HepG2 (cell line): ENCODE results near the gene XPO1. TPM values are rescaled to one million over a fixed set of nuclear protein-coding genes. Genes with fewer than 3 reads are reported as not detected.
A peak's percentile ranks its signal among the peaks of the same experiment; 100 is the strongest.
"Not testable (repeated sequence)": the region's sequence is repeated elsewhere in the genome, so short reads cannot be mapped to it uniquely, and the experiment has no call there.

Source experiments
- ATAC-seq: fragments of 200-7000 bp; cut with Tn5 transposase; 3 replicates; pipeline ENCODE4 v1.9.1; 2020; ENCODE audit warnings: mild to moderate bottlenecking, moderate library complexity
- BruUV-seq: library from RNA; stranded (reverse); fragments of 400-500 nt; replicated peaks from 2 replicates; lab custom pipeline; 2021; lab: Mats Ljungman, UMichigan
- CTCF ChIA-PET: fragments of 300-600 bp; formaldehyde crosslinking; extraction: SDS; loops from one replicate; lab custom pipeline; 2021; ENCODE audit warnings: low total read pairs, inconsistent platforms, low intra/inter-chr PET ratio; lab: Yijun Ruan, JAX
- POLR2A ChIA-PET: fragments of 350-600 bp; sonication (Branson Sonifier 250); formaldehyde crosslinking; loops from one replicate; lab custom pipeline; 2020; ENCODE audit warnings: antibody characterized with exemption, inconsistent platforms; lab: Yijun Ruan, JAX
- DNase-seq: peaks from one replicate; pipeline ENCODE4 v3.0.0-alpha.2; 2015; ENCODE audit warnings: low spot score
- FAIRE-seq: peaks from 3 replicates; lab custom pipeline; 2011; peaks lifted over from hg19 to GRCh38; lab: Jason Lieb, UNC
- H2AFZ ChIP-seq: one replicate; pipeline ENCODE4 v1.6.1; 2011; ENCODE audit warnings: low read length, inconsistent platforms
- H3K27ac ChIP-seq: fragments of 300-600 bp; 3 replicates; pipeline ENCODE4 v1.8.0; 2011; ENCODE audit warnings: mixed run types, mild to moderate bottlenecking, mixed read lengths, low read length, inconsistent platforms; ENCODE audit not compliant: insufficient read depth; ENCODE audit errors: extremely low read length
- H3K27me3 ChIP-seq, 2 experiments: fragments of 200-600 bp in 1 of 2; 2 replicates in 1 of 2; 3 replicates in 1 of 2; pipeline versions ENCODE4 v1.6.0 to v1.8.0; 2011; ENCODE audit warnings: low read length in 2 of 2, mild to moderate bottlenecking in 2 of 2, moderate library complexity in 2 of 2, inconsistent platforms in 1 of 2; ENCODE audit not compliant: insufficient read depth in 2 of 2, control insufficient read depth in 1 of 2
- H3K36me3 ChIP-seq, 2 experiments: fragments of 200-600 bp in 1 of 2; replicated peaks in 1 of 2; 2 replicates in 1 of 2; 3 replicates in 1 of 2; pipeline versions ENCODE4 v1.5.1 to v1.8.0; 2011; ENCODE audit warnings: low read length in 2 of 2, inconsistent platforms in 1 of 2; ENCODE audit not compliant: insufficient read depth in 2 of 2, control insufficient read depth in 1 of 2
- H3K4me1 ChIP-seq: 2 replicates; pipeline ENCODE4 v1.5.1; 2012; ENCODE audit warnings: low read length, inconsistent platforms; ENCODE audit not compliant: insufficient read depth
- H3K4me2 ChIP-seq: 2 replicates; pipeline ENCODE4 v1.6.0; 2011; ENCODE audit warnings: low read depth, low read length, inconsistent platforms
- H3K4me3 ChIP-seq, 3 experiments: fragments of 200-600 bp in 1 of 3; sonication (generic), shearing (Covaris generic) in 1 of 3; replicated peaks in 1 of 3; 2 replicates each; pipeline ENCODE4 v1.5.1; 2011 to 2016; ENCODE audit warnings: low read length in 3 of 3, inconsistent platforms in 2 of 3, low read depth in 2 of 3, mild to moderate bottlenecking in 2 of 3, control low read depth in 1 of 3, mixed read lengths in 1 of 3; ENCODE audit not compliant: insufficient read depth in 1 of 3
- H3K79me2 ChIP-seq: one replicate; pipeline ENCODE4 v1.6.1; 2011; ENCODE audit warnings: low read length, inconsistent platforms; ENCODE audit not compliant: insufficient read depth
- H3K9ac ChIP-seq: 2 replicates; pipeline ENCODE4 v1.6.0; 2011; ENCODE audit warnings: mild to moderate bottlenecking, low read depth, low read length, inconsistent platforms; ENCODE audit not compliant: insufficient read depth
- H3K9me3 ChIP-seq: 2 replicates; pipeline ENCODE4 v1.5.1; 2012; ENCODE audit warnings: mild to moderate bottlenecking, low read length
- H4K20me1 ChIP-seq: 2 replicates; pipeline ENCODE4 v1.6.0; 2011; ENCODE audit warnings: inconsistent platforms, mild to moderate bottlenecking, low read length, moderate library complexity; ENCODE audit not compliant: insufficient read depth
- CREBL2 ChIP-seq: sonication (generic); formaldehyde crosslinking; IDR thresholded peaks from 2 replicates; pipeline ENCODE4 v1.8.1; 2023; ENCODE audit warnings: missing genetic modification reagents, mild to moderate bottlenecking, borderline replicate concordance
- EEA1 ChIP-seq: sonication (generic); formaldehyde crosslinking; IDR thresholded peaks from 2 replicates; pipeline ENCODE4 v1.5.1; 2020; ENCODE audit warnings: mild to moderate bottlenecking, missing genetic modification reagents, borderline replicate concordance
- KLF12 ChIP-seq: sonication (generic); formaldehyde crosslinking; IDR thresholded peaks from 2 replicates; pipeline ENCODE4 v1.4.0; 2020; ENCODE audit warnings: missing genetic modification reagents, borderline replicate concordance
- KLF16 ChIP-seq, 2 experiments: sonication (generic) in 1 of 2; formaldehyde crosslinking in 1 of 2; IDR thresholded peaks; 2 replicates each; pipeline versions ENCODE4 v1.6.1 to v1.8.0; 2016 to 2023; ENCODE audit warnings: missing genetic modification reagents in 2 of 2, missing compliant biosample characterization in 1 of 2
- ONECUT2 ChIP-seq: sonication (generic); formaldehyde crosslinking; IDR thresholded peaks from 2 replicates; pipeline ENCODE4 v1.4.0; 2020; ENCODE audit warnings: missing genetic modification reagents
- RBM22 ChIP-seq: fragments of 200-400 bp; formaldehyde crosslinking; optimal IDR thresholded peaks from 2 replicates; pipeline ENCODE3; 2017; ENCODE audit warnings: mild to moderate bottlenecking, low read length, moderate library complexity
- TIGD3 ChIP-seq: sonication (generic); formaldehyde crosslinking; IDR thresholded peaks from 2 replicates; pipeline ENCODE4 v1.5.1; 2020; ENCODE audit warnings: mild to moderate bottlenecking, missing genetic modification reagents, borderline replicate concordance
- ZFP62 ChIP-seq: sonication (generic); formaldehyde crosslinking; IDR thresholded peaks from 2 replicates; pipeline ENCODE4 v1.4.0; 2020; ENCODE audit warnings: missing genetic modification reagents
- ZNF598 ChIP-seq: sonication (generic); formaldehyde crosslinking; IDR thresholded peaks from 2 replicates; pipeline ENCODE4 v1.5.1; 2020; ENCODE audit warnings: mild to moderate bottlenecking, missing genetic modification reagents, borderline replicate concordance
- ZSCAN20 ChIP-seq: sonication (generic); formaldehyde crosslinking; IDR thresholded peaks from 2 replicates; pipeline ENCODE4 v1.4.0; 2020; ENCODE audit warnings: missing genetic modification reagents, mild to moderate bottlenecking, borderline replicate concordance
- WGBS: methylation state at CpG from one replicate; pipeline ENCODE4 v1.1.6; 2017; ENCODE audit warnings: low lambda C conversion rate; 5-methylcytosine and 5-hydroxymethylcytosine counted together
- in situ Hi-C: cut with HindIII; loops from 2 replicates; pipeline ENCODE4 v1.10.0; 2017; ENCODE audit warnings: low pct_unique_long_range_greater_than_20kb; ENCODE audit not compliant: extremely low pct_ligation_motif_present
- intact Hi-C: fragments of 100-400 bp; cut with micrococcal nuclease; formaldehyde crosslinking; loops from one replicate; pipeline ENCODE4 v1.10.0; 2022; ENCODE audit not compliant: unreplicated experiment
- polyA plus RNA-seq, 8 experiments: library from polyadenylated mRNA; depleted of rRNA in 3 of 8; stranded (reverse) in 7 of 8; unstranded in 1 of 8; fragments of >200 nt; fragmentation: Illumina TruSeq in 4 of 8; extraction: Trizol in 4 of 8; gene quantifications; 2 replicates each; pipeline versions ENCODE4 v1.2.1 to v1.2.3, GENCODE V29; 2011 to 2016; ENCODE audit warnings: low read depth in 4 of 8, missing spikeins in 1 of 8, mixed read lengths in 1 of 8; ENCODE audit not compliant: insufficient read depth in 1 of 8
- total RNA-seq, 5 experiments: library from RNA; depleted of rRNA; stranded (reverse); fragments of >200 nt; fragmentation: Illumina TruSeq; extraction: Trizol; gene quantifications; 2 replicates each; pipeline ENCODE4 v1.2.3, GENCODE V29; 2016; ENCODE audit warnings: low read depth in 1 of 5
- TF ChIP-seq, protein P1 (sequence below): sonication (generic); formaldehyde crosslinking; IDR thresholded peaks from 2 replicates; pipeline ENCODE4 v1.5.0; 2020; ENCODE audit warnings: mild to moderate bottlenecking, missing genetic modification reagents
- TF ChIP-seq, protein P2 (sequence below): sonication (generic); formaldehyde crosslinking; IDR thresholded peaks from 2 replicates; pipeline ENCODE4 v1.8.0; 2022; ENCODE audit warnings: mild to moderate bottlenecking, missing genetic modification reagents

Gene XPO1
- total and polyA plus RNA-seq, 2 of the 13 experiments (the other 11 are each of a cell fraction or from before 2014, with no cell fraction given), result 67.4 to 212 TPM

GRCh38 chr2:61538200-61538919 lies at the start of gene XPO1 (continued):
- no peak for TF ChIP-seq ZNF598 (CRISPR knock-in tag)
- TF ChIP-seq ZFP62, result no peak
- 0 out of 4 replicates have a peak, but pooled peaks of 1 of the 2 experiments have one; percentile 38 for TF ChIP-seq KLF16 (CRISPR knock-in tag; IDR thresholded peaks at IDR 0.05)
- TF ChIP-seq KLF12, result peak; percentile 94

DNA sequence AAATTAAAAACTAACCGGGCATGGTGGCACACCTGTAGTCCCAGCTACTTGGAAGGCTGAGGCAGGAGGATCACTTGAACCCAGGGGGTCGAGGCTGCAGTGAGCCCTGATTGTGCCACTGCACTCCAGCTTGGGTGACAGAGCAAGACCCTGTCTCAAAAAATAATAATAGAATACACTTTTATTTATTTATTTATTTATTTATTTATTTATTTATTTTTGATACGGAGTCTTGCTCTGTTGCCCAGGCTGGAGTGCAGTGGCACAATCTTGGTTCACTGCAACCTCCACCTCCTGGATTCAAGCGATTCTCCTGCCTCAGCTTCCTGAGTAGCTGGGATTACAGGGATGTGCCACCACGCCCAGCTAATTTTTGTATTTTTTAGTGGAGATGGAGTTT lies 48.8 kb upstream of the XPO1 start:
- ATAC-seq, intact Hi-C loops, H3K4me3 ChIP-seq, H3K9ac ChIP-seq, BruUV-seq, H4K20me1 ChIP-seq, in situ Hi-C loops, H3K9me3 ChIP-seq, FAIRE-seq, H3K4me2 ChIP-seq, H3K36me3 ChIP-seq, H3K4me1 ChIP-seq, H3K79me2 ChIP-seq, DNase-seq, H2AFZ ChIP-seq, H3K27me3 ChIP-seq, POLR2A ChIA-PET, H3K27ac ChIP-seq, CTCF ChIA-PET: not testable (repeated sequence)
- 65% methylated on average over 5 of the region's 5 CpGs for WGBS

DNA sequence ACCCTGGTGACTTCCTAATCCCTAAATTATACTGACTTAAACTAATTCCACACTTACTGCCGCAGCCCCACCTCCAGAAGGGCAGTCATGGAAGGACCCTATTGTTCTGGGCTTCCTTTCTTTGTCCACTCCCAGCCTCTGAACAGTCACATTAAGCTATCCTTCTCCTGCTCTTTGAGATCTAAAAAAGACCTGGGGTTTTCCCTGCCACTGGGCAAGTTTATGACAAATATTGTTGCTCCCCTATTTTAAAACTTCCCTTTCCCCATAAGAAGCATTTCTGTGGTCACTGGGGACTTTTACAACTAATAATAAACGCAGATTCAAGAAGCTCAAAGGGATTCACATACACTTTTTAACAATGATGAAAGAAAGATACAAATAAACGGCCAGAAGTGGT lies 47.2 kb upstream of the XPO1 start:
- ATAC-seq (no peak), DNase-seq (no peak), FAIRE-seq (no peak)
- Histone ChIP-seq H2AFZ (no peak overlapping the region), H3K4me1 (no peaks in the 10 kb centered on the region), H3K27me3 (no peaks in the 10 kb centered on the region), H3K36me3 (no peaks in the 10 kb centered on the region), H3K9ac (no peak overlapping the region), H4K20me1 (no peaks in the 10 kb centered on the region), H3K4me3 (no peak overlapping the region), H3K27ac (no peak overlapping the region), H3K4me2 (no peak overlapping the region), H3K79me2 (no peaks in the 10 kb centered on the region), H3K9me3 (no peaks in the 10 kb centered on the region)
- intact Hi-C loops (no loop called here), in situ Hi-C loops (no loop called here)
- 13% methylated on average over 3 of the region's 3 CpGs for WGBS
- ChIA-PET CTCF (no interaction called here), POLR2A (no interaction called here)
- BruUV-seq, result no TSS peak
- TF ChIP-seq RBM22 (no peak), TIGD3 (CRISPR knock-in tag) (no peak), CREBL2 (no peak), ONECUT2 (CRISPR knock-in tag) (no peak), ZSCAN20 (CRISPR knock-in tag) (no peak), EEA1 (CRISPR knock-in tag) (no peak)
- TF ChIP-seq, protein P1, sequence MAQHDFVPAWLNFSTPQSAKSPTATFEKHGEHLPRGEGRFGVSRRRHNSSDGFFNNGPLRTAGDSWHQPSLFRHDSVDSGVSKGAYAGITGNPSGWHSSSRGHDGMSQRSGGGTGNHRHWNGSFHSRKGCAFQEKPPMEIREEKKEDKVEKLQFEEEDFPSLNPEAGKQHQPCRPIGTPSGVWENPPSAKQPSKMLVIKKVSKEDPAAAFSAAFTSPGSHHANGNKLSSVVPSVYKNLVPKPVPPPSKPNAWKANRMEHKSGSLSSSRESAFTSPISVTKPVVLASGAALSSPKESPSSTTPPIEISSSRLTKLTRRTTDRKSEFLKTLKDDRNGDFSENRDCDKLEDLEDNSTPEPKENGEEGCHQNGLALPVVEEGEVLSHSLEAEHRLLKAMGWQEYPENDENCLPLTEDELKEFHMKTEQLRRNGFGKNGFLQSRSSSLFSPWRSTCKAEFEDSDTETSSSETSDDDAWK (CRISPR knock-in tag), result no peak
- TF ChIP-seq, protein P2, sequence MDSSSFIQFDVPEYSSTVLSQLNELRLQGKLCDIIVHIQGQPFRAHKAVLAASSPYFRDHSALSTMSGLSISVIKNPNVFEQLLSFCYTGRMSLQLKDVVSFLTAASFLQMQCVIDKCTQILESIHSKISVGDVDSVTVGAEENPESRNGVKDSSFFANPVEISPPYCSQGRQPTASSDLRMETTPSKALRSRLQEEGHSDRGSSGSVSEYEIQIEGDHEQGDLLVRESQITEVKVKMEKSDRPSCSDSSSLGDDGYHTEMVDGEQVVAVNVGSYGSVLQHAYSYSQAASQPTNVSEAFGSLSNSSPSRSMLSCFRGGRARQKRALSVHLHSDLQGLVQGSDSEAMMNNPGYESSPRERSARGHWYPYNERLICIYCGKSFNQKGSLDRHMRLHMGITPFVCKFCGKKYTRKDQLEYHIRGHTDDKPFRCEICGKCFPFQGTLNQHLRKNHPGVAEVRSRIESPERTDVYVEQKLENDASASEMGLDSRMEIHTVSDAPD (CRISPR knock-in tag), result no peak
